ENCODE data around the gene RND1.

- TF ChIP-seq GATA2 (IDR thresholded peaks at IDR 0.05; ENCODE audit: low read depth, low read length) (no peak), GATA3 (IDR thresholded peaks at IDR 0.05; ENCODE audit: low read depth, low read length) (no peak)
Measured at GRCh38 chr12:48827026-48827425, 38.6 kb downstream of the RND1 start.

Data from SH-SY5Y (cell line).